ENCODE results near the gene TM9SF1. TPM values are rescaled to one million over a fixed set of nuclear protein-coding genes. Genes with fewer than 3 reads are reported as not detected.

The TM9SF1 gene
- total and polyA plus RNA-seq, 2 of the 13 experiments (the other 11 are each of a cell fraction or from before 2014, with no cell fraction given), result 83.2 to 110 TPM

GRCh38 chr14:24194186-24194872, 912 bp downstream of the TM9SF1 start (continued):
- TF ChIP-seq JARID2 (CRISPR knock-in tag; IDR thresholded peaks at IDR 0.05; ENCODE audit: insufficient replicate concordance) (no peak), MED1 (CRISPR knock-in tag; IDR thresholded peaks at IDR 0.05) (no peak), MEIS2 (CRISPR knock-in tag; IDR thresholded peaks at IDR 0.05) (no peak), ARID5B (CRISPR knock-in tag; IDR thresholded peaks at IDR 0.05) (no peak), HDAC2 (CRISPR knock-in tag; IDR thresholded peaks at IDR 0.05) (no peak), PITX1 (CRISPR knock-in tag; IDR thresholded peaks at IDR 0.05) (no peak), ZKSCAN5 (CRISPR knock-in tag; IDR thresholded peaks at IDR 0.05) (no peak), ZNF414 (CRISPR knock-in tag; IDR thresholded peaks at IDR 0.05) (no peak), KDM5A (IDR thresholded peaks at IDR 0.05; ENCODE audit: borderline replicate concordance, low read length) (no peak), ZNF556 (CRISPR knock-in tag; IDR thresholded peaks at IDR 0.05; ENCODE audit: borderline replicate concordance) (no peak), CBX5 (CRISPR knock-in tag; IDR thresholded peaks at IDR 0.05; ENCODE audit: borderline replicate concordance) (no peak), YEATS2 (CRISPR knock-in tag; IDR thresholded peaks at IDR 0.05; ENCODE audit: borderline replicate concordance) (no peak)
- TF ChIP-seq, protein P1, sequence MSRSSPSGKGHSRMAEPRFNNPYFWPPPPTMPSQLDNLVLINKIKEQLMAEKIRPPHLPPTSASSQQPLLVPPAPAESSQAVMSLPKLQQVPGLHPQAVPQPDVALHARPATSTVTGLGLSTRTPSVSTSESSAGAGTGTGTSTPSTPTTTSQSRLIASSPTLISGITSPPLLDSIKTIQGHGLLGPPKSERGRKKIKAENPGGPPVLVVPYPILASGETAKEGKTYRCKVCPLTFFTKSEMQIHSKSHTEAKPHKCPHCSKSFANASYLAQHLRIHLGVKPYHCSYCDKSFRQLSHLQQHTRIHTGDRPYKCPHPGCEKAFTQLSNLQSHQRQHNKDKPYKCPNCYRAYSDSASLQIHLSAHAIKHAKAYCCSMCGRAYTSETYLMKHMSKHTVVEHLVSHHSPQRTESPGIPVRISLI (CRISPR knock-in tag; IDR thresholded peaks at IDR 0.05; ENCODE audit: borderline replicate concordance), result no peak
